ENCODE measurements around the gene GRIN1. TPM values are rescaled to one million over a fixed set of nuclear protein-coding genes. Genes with fewer than 3 reads are reported as not detected.
A peak's percentile ranks its signal among the peaks of the same experiment; 100 is the strongest.

GRIN1 gene
- total RNA-seq, 2 donors from 2014 or later = 0.35 to 0.73 TPM

DNA sequence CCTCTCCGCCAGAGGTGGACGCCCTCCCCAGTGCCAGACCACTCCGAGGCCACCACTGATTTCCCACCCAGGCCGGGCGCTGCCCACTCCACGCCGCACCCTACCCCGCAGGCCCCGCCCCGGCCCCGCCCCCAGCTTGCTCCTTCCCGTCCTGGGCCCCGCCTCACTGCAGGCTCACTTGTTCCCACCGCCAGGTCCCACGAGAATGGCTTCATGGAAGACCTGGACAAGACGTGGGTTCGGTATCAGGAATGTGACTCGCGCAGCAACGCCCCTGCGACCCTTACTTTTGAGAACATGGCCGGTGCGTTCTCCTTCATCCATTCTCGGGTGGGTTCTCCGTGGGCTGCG, 24.4 kb downstream of the GRIN1 start:
- H3K27ac ChIP-seq (ENCODE audit: low read depth, low read length) = no peak overlapping the region
- Mint-ChIP-seq H3K9me3 (no peaks in the 10 kb centered on the region), H3K36me3 (ENCODE audit: low read depth) (no peaks in the 10 kb centered on the region), H3K27me3 (ENCODE audit: insufficient read depth) (peaks cover 95% of the 10 kb centered on the region), H3K4me1 (no peaks in the 10 kb centered on the region), H3K4me3 (peak overlapping the region; percentile 32), H3K27ac (no peak overlapping the region)
- WGBS, 2 experiments (ENCODE audit: insufficient coverage in 1 of 2, insufficient read length in 1 of 2) = 41 to 58% methylated on average over 15 to 26 of the region's 26 CpGs
- peaks cover 100% of the 10 kb centered on the region for H3K27me3 ChIP-seq (ENCODE audit: control insufficient read depth, insufficient read depth, low read length, poor library complexity, severe bottlenecking)
- no peaks in the 10 kb centered on the region for H3K9me3 ChIP-seq (ENCODE audit: control insufficient read depth, low read length)
- H3K36me3 ChIP-seq (ENCODE audit: control insufficient read depth, insufficient read depth, low read length) = no peaks in the 10 kb centered on the region
- H3K9ac ChIP-seq (ENCODE audit: extremely low read depth, low read length, poor library complexity, severe bottlenecking) = no peak overlapping the region
- no peak overlapping the region for H3K4me3 ChIP-seq (ENCODE audit: low read length)
- no peaks in the 10 kb centered on the region for H3K4me1 ChIP-seq (ENCODE audit: control insufficient read depth, insufficient read depth, low read length)
- peak; percentile 71 for DNase-seq
- TF ChIP-seq, protein P1, sequence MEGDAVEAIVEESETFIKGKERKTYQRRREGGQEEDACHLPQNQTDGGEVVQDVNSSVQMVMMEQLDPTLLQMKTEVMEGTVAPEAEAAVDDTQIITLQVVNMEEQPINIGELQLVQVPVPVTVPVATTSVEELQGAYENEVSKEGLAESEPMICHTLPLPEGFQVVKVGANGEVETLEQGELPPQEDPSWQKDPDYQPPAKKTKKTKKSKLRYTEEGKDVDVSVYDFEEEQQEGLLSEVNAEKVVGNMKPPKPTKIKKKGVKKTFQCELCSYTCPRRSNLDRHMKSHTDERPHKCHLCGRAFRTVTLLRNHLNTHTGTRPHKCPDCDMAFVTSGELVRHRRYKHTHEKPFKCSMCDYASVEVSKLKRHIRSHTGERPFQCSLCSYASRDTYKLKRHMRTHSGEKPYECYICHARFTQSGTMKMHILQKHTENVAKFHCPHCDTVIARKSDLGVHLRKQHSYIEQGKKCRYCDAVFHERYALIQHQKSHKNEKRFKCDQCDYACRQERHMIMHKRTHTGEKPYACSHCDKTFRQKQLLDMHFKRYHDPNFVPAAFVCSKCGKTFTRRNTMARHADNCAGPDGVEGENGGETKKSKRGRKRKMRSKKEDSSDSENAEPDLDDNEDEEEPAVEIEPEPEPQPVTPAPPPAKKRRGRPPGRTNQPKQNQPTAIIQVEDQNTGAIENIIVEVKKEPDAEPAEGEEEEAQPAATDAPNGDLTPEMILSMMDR (conservative IDR thresholded peaks at IDR 0.05) = no peak

DNA sequence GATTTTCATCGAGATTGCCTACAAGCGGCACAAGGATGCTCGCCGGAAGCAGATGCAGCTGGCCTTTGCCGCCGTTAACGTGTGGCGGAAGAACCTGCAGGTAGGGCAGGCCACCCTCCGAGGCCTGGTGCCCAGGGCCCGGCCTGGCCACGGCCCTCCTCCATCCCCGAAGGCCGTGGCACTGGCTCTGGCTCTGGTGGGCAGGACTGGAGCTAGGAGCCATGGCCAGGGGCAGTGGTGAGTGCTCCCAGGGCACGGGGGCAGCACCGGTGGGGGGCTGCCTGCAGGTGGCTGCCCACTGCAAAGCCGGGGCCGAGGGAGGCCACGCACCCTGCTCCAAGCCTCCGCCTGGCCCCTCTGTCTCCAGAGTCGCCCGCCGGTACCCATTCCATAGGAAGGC, 24.9 kb downstream of the GRIN1 start:
- peaks cover 94% of the 10 kb centered on the region for H3K27me3 Mint-ChIP-seq (ENCODE audit: insufficient read depth)
- H3K4me3 ChIP-seq (ENCODE audit: low read length) = no peak overlapping the region

DNA sequence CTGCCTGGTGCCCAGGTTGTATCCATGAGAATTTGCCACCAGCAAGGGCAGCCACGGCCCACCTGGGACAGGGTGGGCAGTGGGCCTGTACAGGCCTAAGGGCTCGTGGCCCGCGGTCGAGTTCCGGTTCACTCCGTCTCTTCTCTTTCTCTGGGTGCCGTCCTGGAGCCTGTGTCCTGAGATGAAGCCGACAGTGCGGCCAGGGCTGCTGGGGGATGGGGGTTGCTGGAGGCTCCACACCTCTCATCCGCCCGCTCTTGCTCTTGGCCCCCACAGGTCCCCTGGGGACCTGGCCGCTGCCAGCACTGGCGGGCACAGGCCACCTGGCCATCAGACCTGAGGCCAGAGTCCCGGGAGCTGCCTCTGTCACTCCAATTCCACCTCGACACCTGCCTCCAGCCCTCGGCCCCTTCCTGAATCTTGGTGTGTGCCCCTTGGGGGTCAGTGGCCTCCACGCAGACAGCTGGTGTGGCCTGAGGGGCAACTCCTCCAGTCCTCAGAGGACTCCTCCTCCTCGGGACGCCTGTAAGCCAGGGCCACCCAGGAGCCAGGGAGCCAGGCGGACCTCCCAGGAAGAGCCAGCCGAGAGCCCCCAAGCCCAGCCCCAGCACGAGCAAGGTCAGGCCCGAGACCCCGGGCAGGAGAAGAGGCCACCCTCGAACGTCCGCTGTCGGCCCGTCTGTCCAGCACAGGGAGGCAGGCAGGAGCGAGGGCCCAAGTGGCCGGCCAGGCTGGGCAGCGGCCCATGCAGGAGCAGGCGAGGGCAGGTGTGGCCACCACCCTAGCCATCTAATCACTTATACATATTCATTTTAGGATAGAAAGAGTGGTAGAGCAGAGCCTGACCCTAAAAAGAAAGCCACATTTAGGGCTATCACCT, 25.7 kb downstream of the GRIN1 start:
- no peak for DNase-seq
- Mint-ChIP-seq H3K36me3 (ENCODE audit: low read depth) (no peaks in the 10 kb centered on the region), H3K27me3 (ENCODE audit: insufficient read depth) (peaks cover 91% of the 10 kb centered on the region), H3K27ac (no peak overlapping the region), H3K4me1 (no peaks in the 10 kb centered on the region), H3K4me3 (no peak overlapping the region), H3K9me3 (no peaks in the 10 kb centered on the region)
- no peaks in the 10 kb centered on the region for H3K36me3 ChIP-seq (ENCODE audit: control insufficient read depth, insufficient read depth, low read length)
- H3K27ac ChIP-seq (ENCODE audit: low read depth, low read length) = no peak overlapping the region
- TF ChIP-seq, protein P1 (conservative IDR thresholded peaks at IDR 0.05) = no peak
- H3K27me3 ChIP-seq (ENCODE audit: control insufficient read depth, insufficient read depth, low read length, poor library complexity, severe bottlenecking) = peaks cover 100% of the 10 kb centered on the region
- H3K9ac ChIP-seq (ENCODE audit: extremely low read depth, low read length, poor library complexity, severe bottlenecking) = no peak overlapping the region
- WGBS, 2 experiments (ENCODE audit: insufficient coverage in 1 of 2, insufficient read length in 1 of 2) = 87 to 89% methylated on average over 12 to 33 of the region's 34 CpGs
- H3K4me1 ChIP-seq (ENCODE audit: control insufficient read depth, insufficient read depth, low read length) = no peaks in the 10 kb centered on the region
- no peaks in the 10 kb centered on the region for H3K9me3 ChIP-seq (ENCODE audit: control insufficient read depth, low read length)
- no peak overlapping the region for H3K4me3 ChIP-seq (ENCODE audit: low read length)

More for the DNA sequence above, 24.9 kb downstream of the GRIN1 start:
- no peaks in the 10 kb centered on the region for H3K9me3 Mint-ChIP-seq
- peaks cover 100% of the 10 kb centered on the region for H3K27me3 ChIP-seq (ENCODE audit: control insufficient read depth, insufficient read depth, low read length, poor library complexity, severe bottlenecking)
- no peak overlapping the region for H3K27ac ChIP-seq (ENCODE audit: low read depth, low read length)
- WGBS, 2 experiments (ENCODE audit: insufficient coverage in 1 of 2, insufficient read length in 1 of 2) = 91 to 96% methylated on average over 16 to 22 of the region's 22 CpGs
- DNase-seq = no peak
- H3K4me1 ChIP-seq (ENCODE audit: control insufficient read depth, insufficient read depth, low read length) = no peaks in the 10 kb centered on the region
- H3K4me1 Mint-ChIP-seq = no peaks in the 10 kb centered on the region
- peak overlapping the region; percentile 32 for H3K4me3 Mint-ChIP-seq
- no peak overlapping the region for H3K27ac Mint-ChIP-seq
- no peaks in the 10 kb centered on the region for H3K36me3 Mint-ChIP-seq (ENCODE audit: low read depth)
- H3K9me3 ChIP-seq (ENCODE audit: control insufficient read depth, low read length) = no peaks in the 10 kb centered on the region
- TF ChIP-seq, protein P1 (conservative IDR thresholded peaks at IDR 0.05) = no peak
- H3K36me3 ChIP-seq (ENCODE audit: control insufficient read depth, insufficient read depth, low read length) = no peaks in the 10 kb centered on the region
- no peak overlapping the region for H3K9ac ChIP-seq (ENCODE audit: extremely low read depth, low read length, poor library complexity, severe bottlenecking)
